PC-3 (cell line): ENCODE measurements around the gene B4GALT5. TPM values are rescaled to one million over a fixed set of nuclear protein-coding genes. Genes with fewer than 3 reads are reported as not detected.
"Not testable (repeated sequence)": the region's sequence is repeated elsewhere in the genome, so short reads cannot be mapped to it uniquely, and the experiment has no call there.

Source experiments
- ATAC-seq: fragments of 200-7000 bp; cut with Tn5 transposase; 2 replicates; pipeline ENCODE4 v1.9.1; 2020; ENCODE audit warnings: mild to moderate bottlenecking, moderate library complexity
- Bru-seq: library from RNA; stranded (reverse); fragments of 400-500 nt; gene quantifications from one replicate; lab custom pipeline; 2021; lab: Mats Ljungman, UMichigan
- BruChase-seq, 2 experiments: library from RNA; stranded (reverse); fragments of 400-500 nt; gene quantifications; one replicate each; lab custom pipeline; 2021; lab: Mats Ljungman, UMichigan
- BruUV-seq: library from RNA; stranded (reverse); fragments of 400-500 nt; replicated peaks from 2 replicates; lab custom pipeline; 2021; lab: Mats Ljungman, UMichigan
- CTCF ChIA-PET: fragments of 300-600 bp; sonication (Branson Sonifier 250); formaldehyde crosslinking; loops from one replicate; lab custom pipeline; 2022; ENCODE audit warnings: antibody characterized with exemption; lab: Charles Lee
- POLR2A ChIA-PET: fragments of 300-600 bp; sonication (Branson Sonifier 250); formaldehyde crosslinking; loops from one replicate; lab custom pipeline; 2022; ENCODE audit warnings: antibody characterized with exemption; ENCODE audit not compliant: unreplicated experiment; lab: Charles Lee
- DNase-seq: peaks from one replicate; pipeline ENCODE4 v3.0.0-alpha.2; 2015
- H2AFZ ChIP-seq: fragments of 300-600 bp; sonication (generic); 2 replicates; pipeline ENCODE4 v1.6.0; 2016; ENCODE audit warnings: antibody characterized with exemption, low read length
- H3F3A ChIP-seq: fragments of 300-600 bp; sonication (generic); one replicate; pipeline ENCODE4 v1.6.0; 2017; ENCODE audit warnings: antibody characterized with exemption, low read length, control low read depth, mild to moderate bottlenecking; ENCODE audit not compliant: unreplicated experiment
- H3K27ac ChIP-seq: fragments of 300-600 bp; sonication (generic); 2 replicates; pipeline ENCODE4 v1.5.1; 2016; ENCODE audit warnings: mild to moderate bottlenecking, low read length
- H3K27me3 ChIP-seq: fragments of 300-600 bp; sonication (generic); 2 replicates; pipeline ENCODE4 v1.6.1; 2016; ENCODE audit warnings: low read length, mixed read lengths
- H3K36me3 ChIP-seq: fragments of 300-600 bp; sonication (generic); 2 replicates; pipeline ENCODE4 v1.6.1; 2016; ENCODE audit warnings: low read depth, mixed run types, low read length, mixed read lengths
- H3K4me1 ChIP-seq: fragments of 300-600 bp; sonication (generic); 2 replicates; pipeline ENCODE4 v1.5.1; 2016; ENCODE audit warnings: low read length; ENCODE audit not compliant: insufficient read depth
- H3K4me2 ChIP-seq: fragments of 300-600 bp; sonication (generic); 2 replicates; pipeline ENCODE4 v1.6.0; 2016; ENCODE audit warnings: low read length
- H3K4me3 ChIP-seq: fragments of 300-600 bp; sonication (generic); 2 replicates; pipeline ENCODE4 v1.5.1; 2016; ENCODE audit warnings: mild to moderate bottlenecking, low read length, mixed read lengths
- H3K79me2 ChIP-seq: fragments of 300-600 bp; sonication (generic); 2 replicates; pipeline ENCODE4 v1.6.1; 2017; ENCODE audit warnings: low read length, mixed read lengths
- H3K9ac ChIP-seq: fragments of 300-600 bp; sonication (generic); 2 replicates; pipeline ENCODE4 v1.6.0; 2016; ENCODE audit warnings: mild to moderate bottlenecking, low read length
- H3K9me2 ChIP-seq: fragments of 300-600 bp; sonication (generic); replicated peaks from 2 replicates; pipeline ENCODE4 v1.6.1; 2016; ENCODE audit warnings: mixed run types, low read length, mixed read lengths
- H3K9me3 ChIP-seq: fragments of 300-600 bp; sonication (generic); 2 replicates; pipeline ENCODE4 v1.6.1; 2016; ENCODE audit warnings: low read length, mixed read lengths
- H4K20me1 ChIP-seq: fragments of 300-600 bp; sonication (generic); 2 replicates; pipeline ENCODE4 v1.6.1; 2016; ENCODE audit warnings: low read length, mixed read lengths
- EZH2 ChIP-seq: fragments of 300-600 bp; sonication (generic); IDR thresholded peaks from one replicate; pipeline ENCODE4 v1.6.1; 2017; ENCODE audit warnings: antibody characterized with exemption, mild to moderate bottlenecking, low read length; ENCODE audit not compliant: unreplicated experiment
- EZH2phosphoT487 ChIP-seq: fragments of 300-600 bp; sonication (generic); IDR thresholded peaks from 2 replicates; pipeline ENCODE4 v1.6.1; 2018; ENCODE audit warnings: mild to moderate bottlenecking, antibody characterized with exemption, low read length, borderline replicate concordance
- intact Hi-C: fragments of 100-400 bp; cut with micrococcal nuclease; formaldehyde crosslinking; loops from 2 replicates; pipeline ENCODE4 v1.9.0; 2023
- long read RNA-seq: library from polyadenylated mRNA; unstranded; transcript quantifications from one replicate; pipeline ENCODE4 v2.0.0, GENCODE V29; 2021; ENCODE audit not compliant: unreplicated experiment
- total RNA-seq: library from RNA; depleted of rRNA; stranded (reverse); fragments of >200 nt; gene quantifications from 2 replicates; pipeline ENCODE4 v1.2.3, GENCODE V29; 2014; rRNA removed
- TF ChIP-seq, protein P1 (sequence below): fragments of 300-600 bp; sonication (generic); conservative IDR thresholded peaks from 2 replicates; pipeline ENCODE4 v1.5.1; 2017; ENCODE audit warnings: antibody characterized with exemption, low read depth, mild to moderate bottlenecking, low read length

Gene B4GALT5, protein sequence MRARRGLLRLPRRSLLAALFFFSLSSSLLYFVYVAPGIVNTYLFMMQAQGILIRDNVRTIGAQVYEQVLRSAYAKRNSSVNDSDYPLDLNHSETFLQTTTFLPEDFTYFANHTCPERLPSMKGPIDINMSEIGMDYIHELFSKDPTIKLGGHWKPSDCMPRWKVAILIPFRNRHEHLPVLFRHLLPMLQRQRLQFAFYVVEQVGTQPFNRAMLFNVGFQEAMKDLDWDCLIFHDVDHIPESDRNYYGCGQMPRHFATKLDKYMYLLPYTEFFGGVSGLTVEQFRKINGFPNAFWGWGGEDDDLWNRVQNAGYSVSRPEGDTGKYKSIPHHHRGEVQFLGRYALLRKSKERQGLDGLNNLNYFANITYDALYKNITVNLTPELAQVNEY
- 18.1 and 24.1 TPM in 2 replicates for total RNA-seq
- percentile 87 among the genes with signal in this experiment for Bru-seq, nascent RNA
- BruChase-seq, experiment 1, labeled RNA remaining after a 6-hour chase, result percentile 88 among the genes with signal in this experiment
- BruChase-seq, experiment 2, labeled RNA remaining after a 2-hour chase, result percentile 86 among the genes with signal in this experiment
- long read RNA-seq, full-length matches to known transcripts, result 4 of 40 reads
- long read RNA-seq, partial matches to known transcripts, result 0 of 40 reads
- long read RNA-seq, other reads (novel, unspliced or antisense), result 36 of 40 reads

DNA sequence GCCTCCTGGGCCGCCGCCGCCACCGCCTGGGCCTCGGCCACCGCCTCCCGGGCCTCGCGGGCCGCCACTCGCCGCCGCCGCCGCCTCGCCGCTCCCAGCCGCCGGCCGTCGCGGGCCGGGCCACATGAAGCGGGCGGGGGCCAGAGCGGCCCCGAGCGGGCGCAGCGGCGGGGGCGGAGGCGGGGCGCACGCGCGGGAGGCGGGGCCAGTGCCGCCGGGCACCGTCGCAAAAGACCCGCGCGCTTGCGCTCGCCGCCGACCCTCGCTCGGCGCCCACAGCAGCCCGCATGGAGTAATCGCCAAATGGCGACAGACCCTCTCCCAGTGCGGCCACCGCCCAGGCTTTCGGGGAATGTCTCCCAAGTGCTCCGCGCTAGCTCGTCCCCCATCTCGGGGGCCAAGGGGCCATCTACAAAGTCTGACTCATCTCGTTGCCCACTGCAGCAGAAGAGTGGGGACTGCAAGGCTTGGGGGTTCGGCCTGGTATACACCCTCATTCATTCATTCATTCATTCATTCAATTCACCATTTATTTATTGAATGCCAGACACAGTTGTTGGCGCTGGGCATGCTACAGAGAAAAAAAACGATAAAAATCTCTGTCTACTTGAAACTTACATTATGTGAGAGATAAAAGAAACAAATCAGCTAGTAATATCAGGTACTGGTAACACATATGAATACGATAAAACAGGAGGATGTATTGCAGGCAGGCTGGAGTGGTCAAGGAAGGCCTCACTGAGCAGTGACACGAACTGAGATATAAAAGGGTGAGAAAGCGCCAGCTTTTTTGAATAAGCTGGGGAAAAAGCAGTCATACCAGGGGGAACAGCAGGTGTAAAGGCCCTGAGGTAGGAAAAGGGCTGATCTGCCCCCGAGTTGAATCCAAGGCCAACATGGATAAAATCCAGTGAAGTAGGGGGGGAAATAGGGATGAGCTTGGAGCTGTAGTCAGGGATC, at the start of gene B4GALT5:
B4GALT5 (minus strand) TSS at position 126 of the 960 bp plus-strand sequence. CDS start 188 bp downstream, outside the sequence.
- Histone ChIP-seq H3K9me3 (no peaks in the 10 kb centered on the region), H3K9ac (peak within 1 kb of the TSS; percentile 90), H2AFZ (peak within 1 kb of the TSS; percentile 98), H3K27ac (peak within 1 kb of the TSS; percentile 31), H3K4me1 (peaks cover 33% of the 10 kb centered on the region), H3K9me2 (no peaks in the 10 kb centered on the region), H3F3A (no peaks in the 10 kb centered on the region), H3K4me2 (peak within 1 kb of the TSS; percentile 91), H3K27me3 (no peaks in the 10 kb centered on the region), H3K36me3 (no peaks in the 10 kb centered on the region), H3K4me3 (peak within 1 kb of the TSS; percentile 94), H3K79me2 (peaks cover 52% of the 10 kb centered on the region), H4K20me1 (peaks cover 25% of the 10 kb centered on the region)
- CTCF ChIA-PET, result no interaction called here
- ATAC-seq (peak; percentile 81), DNase-seq (peak; percentile 80)
- POLR2A ChIA-PET, result no interaction called here
- TF ChIP-seq EZH2 (no peak), EZH2phosphoT487 (no peak)
- TF ChIP-seq, protein P1, sequence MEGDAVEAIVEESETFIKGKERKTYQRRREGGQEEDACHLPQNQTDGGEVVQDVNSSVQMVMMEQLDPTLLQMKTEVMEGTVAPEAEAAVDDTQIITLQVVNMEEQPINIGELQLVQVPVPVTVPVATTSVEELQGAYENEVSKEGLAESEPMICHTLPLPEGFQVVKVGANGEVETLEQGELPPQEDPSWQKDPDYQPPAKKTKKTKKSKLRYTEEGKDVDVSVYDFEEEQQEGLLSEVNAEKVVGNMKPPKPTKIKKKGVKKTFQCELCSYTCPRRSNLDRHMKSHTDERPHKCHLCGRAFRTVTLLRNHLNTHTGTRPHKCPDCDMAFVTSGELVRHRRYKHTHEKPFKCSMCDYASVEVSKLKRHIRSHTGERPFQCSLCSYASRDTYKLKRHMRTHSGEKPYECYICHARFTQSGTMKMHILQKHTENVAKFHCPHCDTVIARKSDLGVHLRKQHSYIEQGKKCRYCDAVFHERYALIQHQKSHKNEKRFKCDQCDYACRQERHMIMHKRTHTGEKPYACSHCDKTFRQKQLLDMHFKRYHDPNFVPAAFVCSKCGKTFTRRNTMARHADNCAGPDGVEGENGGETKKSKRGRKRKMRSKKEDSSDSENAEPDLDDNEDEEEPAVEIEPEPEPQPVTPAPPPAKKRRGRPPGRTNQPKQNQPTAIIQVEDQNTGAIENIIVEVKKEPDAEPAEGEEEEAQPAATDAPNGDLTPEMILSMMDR, result no peak
- intact Hi-C loops, result loop anchor here (5.0 kb wide), 1 partner anchor 37 kb away; no protein-coding TSS in a partner anchor
- BruUV-seq, result TSS peak; percentile 46

DNA sequence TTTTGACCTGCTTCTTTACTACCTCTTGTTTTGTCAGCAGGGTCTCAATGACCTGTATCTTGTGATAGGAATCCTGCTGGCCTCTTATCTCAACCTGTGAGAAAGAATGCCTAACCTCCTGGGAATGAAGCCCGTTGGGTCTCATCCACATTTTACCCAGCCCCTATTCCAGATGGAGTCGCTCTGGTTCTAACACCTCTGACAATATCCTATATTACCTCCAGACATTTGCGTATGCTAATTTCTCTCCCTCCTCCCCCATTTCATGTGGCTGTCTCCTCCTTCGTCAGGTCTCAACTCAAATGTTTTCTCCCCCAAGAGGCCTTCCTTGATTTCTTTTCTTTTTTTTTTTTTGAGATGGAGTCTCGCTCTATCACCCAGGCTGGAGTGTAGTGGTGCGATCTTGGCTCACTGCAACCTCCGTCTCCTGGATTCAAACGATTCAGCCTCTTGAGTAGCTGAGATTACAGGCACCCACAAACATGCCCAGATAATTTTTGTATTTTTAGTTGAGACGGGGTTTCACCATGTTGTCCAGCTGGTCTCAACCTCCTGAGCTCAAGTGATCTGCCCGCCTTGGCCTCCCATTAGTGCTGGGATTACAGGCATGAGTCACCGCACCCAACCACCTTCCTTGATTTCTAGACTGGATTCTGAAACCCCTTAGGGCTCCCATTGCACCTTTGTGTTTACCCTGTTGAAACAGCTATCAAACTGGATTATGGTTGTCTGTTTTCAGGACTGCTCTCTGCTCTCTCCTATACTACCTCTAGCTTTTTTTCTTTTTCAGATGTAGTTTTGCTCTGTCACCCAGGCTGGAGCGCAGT, 49.5 kb upstream of the B4GALT5 start:
- intact Hi-C loops, result no loop called here
- ATAC-seq (no peak), DNase-seq (peak; percentile 65)
- TF ChIP-seq, protein P1, result no peak
- TF ChIP-seq EZH2 (no peak), EZH2phosphoT487 (no peak)
- Histone ChIP-seq H3K4me1 (peaks cover 4% of the 10 kb centered on the region), H3K4me3 (no peak overlapping the region), H3K27ac (no peak overlapping the region), H3K4me2 (no peak overlapping the region), H3K9ac (no peak overlapping the region), H2AFZ (no peak overlapping the region), H3K79me2 (no peaks in the 10 kb centered on the region), H3K9me3 (no peaks in the 10 kb centered on the region), H3K36me3 (no peaks in the 10 kb centered on the region), H3K27me3 (no peaks in the 10 kb centered on the region), H3F3A (no peaks in the 10 kb centered on the region), H3K9me2 (0 out of 2 replicates have a peak, but pooled peaks cover 3% of the 10 kb centered on the region), H4K20me1 (no peaks in the 10 kb centered on the region)
- POLR2A ChIA-PET, result interaction anchor here (0.5 kb wide), 1 partner anchor 302 kb away, joined by 4 read pairs; no protein-coding TSS in a partner anchor
- CTCF ChIA-PET, result no interaction called here
- BruUV-seq, result no TSS peak

DNA sequence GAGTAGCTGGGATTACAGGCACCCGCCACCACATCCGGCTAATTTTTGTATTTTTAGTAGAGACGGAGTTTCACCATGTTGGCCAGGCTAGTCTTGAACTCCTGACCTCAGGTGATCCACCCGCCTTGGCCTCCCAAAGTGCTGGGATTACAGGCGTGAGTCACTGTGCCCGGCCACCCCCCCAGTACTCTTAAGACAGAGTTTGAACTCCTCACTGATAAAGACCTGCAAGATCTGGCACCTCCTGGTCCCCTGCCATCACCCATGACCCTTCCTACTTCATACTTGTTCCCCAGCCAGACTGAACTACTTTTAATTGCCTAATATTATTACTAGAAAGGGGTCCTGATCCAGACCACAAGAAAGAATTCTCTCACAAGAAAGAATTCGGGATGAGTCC, 48.2 kb upstream of the B4GALT5 start:
- H3K36me3 ChIP-seq, H3K9me3 ChIP-seq, intact Hi-C loops, DNase-seq, H3K4me1 ChIP-seq, POLR2A ChIA-PET, ATAC-seq, H3F3A ChIP-seq, H4K20me1 ChIP-seq, CTCF ChIA-PET, H3K27ac ChIP-seq, BruUV-seq, H2AFZ ChIP-seq, H3K79me2 ChIP-seq, H3K27me3 ChIP-seq, H3K4me2 ChIP-seq, H3K9ac ChIP-seq, H3K9me2 ChIP-seq, H3K4me3 ChIP-seq: not testable (repeated sequence)
